Activated naive CD8-positive, alpha-beta T cell treated with anti-CD3 and anti-CD28 coated beads, Interleukin-2, amount 50 U/mL, for 24 hours (primary cell): ENCODE data around the gene AGPAT2.

ENCODE experiments used
- ATAC-seq: fragments of 150-1000 bp; cut with Tn5 transposase; one replicate; pipeline ENCODE4 v1.10.0; 2021
- DNase-seq: peaks from one replicate; pipeline ENCODE4 v3.0.0; 2021
- H3K27ac Mint-ChIP-seq: one replicate; pipeline ENCODE4 v1.8.0; 2021; ENCODE audit warnings: mild to moderate bottlenecking, mixed read lengths
- H3K27me3 Mint-ChIP-seq: one replicate; pipeline ENCODE4 v1.8.0; 2021; ENCODE audit warnings: mixed read lengths
- H3K36me3 Mint-ChIP-seq: one replicate; pipeline ENCODE4 v1.8.0; 2021; ENCODE audit warnings: low read depth, mixed read lengths
- H3K4me1 Mint-ChIP-seq: one replicate; pipeline ENCODE4 v1.8.0; 2021; ENCODE audit warnings: mixed read lengths
- H3K4me3 Mint-ChIP-seq: one replicate; pipeline ENCODE4 v1.8.0; 2021; ENCODE audit warnings: mild to moderate bottlenecking, moderate library complexity, mixed read lengths
- H3K9me3 Mint-ChIP-seq: one replicate; pipeline ENCODE4 v1.8.0; 2021; ENCODE audit warnings: mixed read lengths

AGPAT2 gene

GRCh38 chr9:136661641-136662325 is 25.5 kb downstream of the AGPAT2 start:
- Mint-ChIP-seq H3K4me1 (peaks cover 10% of the 10 kb centered on the region), H3K27me3 (peaks cover 29% of the 10 kb centered on the region), H3K36me3 (no peaks in the 10 kb centered on the region), H3K27ac (no peak overlapping the region), H3K4me3 (no peak overlapping the region), H3K9me3 (no peaks in the 10 kb centered on the region)
- DNase-seq (no peak), ATAC-seq (no peak)

- Mint-ChIP-seq H3K9me3 (no peaks in the 10 kb centered on the region), H3K4me1 (peaks cover 13% of the 10 kb centered on the region), H3K27me3 (peaks cover 33% of the 10 kb centered on the region), H3K36me3 (no peaks in the 10 kb centered on the region), H3K4me3 (no peak overlapping the region), H3K27ac (no peak overlapping the region)
- ATAC-seq (no peak), DNase-seq (no peak)
These were observed 26.2 kb downstream of the AGPAT2 start for GRCh38 chr9:136660971-136661550.

- ATAC-seq = no peak
These were observed 27.1 kb downstream of the AGPAT2 start for GRCh38 chr9:136659861-136660784.

GRCh38 chr9:136658849-136659535 is 28.3 kb downstream of the AGPAT2 start:
- no peaks in the 10 kb centered on the region for H3K36me3 Mint-ChIP-seq
- peaks cover 17% of the 10 kb centered on the region for H3K4me1 Mint-ChIP-seq
- DNase-seq (no peak), ATAC-seq (no peak)
- peaks cover 33% of the 10 kb centered on the region for H3K27me3 Mint-ChIP-seq
- no peak overlapping the region for H3K4me3 Mint-ChIP-seq
- H3K9me3 Mint-ChIP-seq = no peaks in the 10 kb centered on the region
- H3K27ac Mint-ChIP-seq = no peak overlapping the region

More at GRCh38 chr9:136659861-136660784, 27.1 kb downstream of the AGPAT2 start:
- Mint-ChIP-seq H3K4me1 (peaks cover 17% of the 10 kb centered on the region), H3K36me3 (no peaks in the 10 kb centered on the region), H3K4me3 (no peak overlapping the region), H3K27ac (no peak overlapping the region), H3K27me3 (peaks cover 36% of the 10 kb centered on the region), H3K9me3 (no peaks in the 10 kb centered on the region)
- DNase-seq = no peak

- H3K27me3 Mint-ChIP-seq = peaks cover 34% of the 10 kb centered on the region
- H3K36me3 Mint-ChIP-seq = no peaks in the 10 kb centered on the region
These were observed 29.0 kb downstream of the AGPAT2 start for GRCh38 chr9:136657974-136658848.

GRCh38 chr9:136656795-136657611 is 30.3 kb downstream of the AGPAT2 start:
- Mint-ChIP-seq H3K4me1 (peaks cover 17% of the 10 kb centered on the region), H3K27ac (no peak overlapping the region), H3K4me3 (no peak overlapping the region), H3K9me3 (no peaks in the 10 kb centered on the region), H3K36me3 (no peaks in the 10 kb centered on the region), H3K27me3 (peaks cover 38% of the 10 kb centered on the region)
- DNase-seq = no peak
- no peak for ATAC-seq

More at GRCh38 chr9:136657974-136658848, 29.0 kb downstream of the AGPAT2 start:
- H3K9me3 Mint-ChIP-seq = no peaks in the 10 kb centered on the region
- DNase-seq = no peak
- H3K27ac Mint-ChIP-seq = no peak overlapping the region
- ATAC-seq = no peak
- H3K4me3 Mint-ChIP-seq = no peak overlapping the region
- H3K4me1 Mint-ChIP-seq = peaks cover 17% of the 10 kb centered on the region

- H3K27ac Mint-ChIP-seq = no peak overlapping the region
- peaks cover 39% of the 10 kb centered on the region for H3K27me3 Mint-ChIP-seq
- H3K9me3 Mint-ChIP-seq = no peaks in the 10 kb centered on the region
- no peak overlapping the region for H3K4me3 Mint-ChIP-seq
- ATAC-seq = no peak
- H3K4me1 Mint-ChIP-seq = peaks cover 17% of the 10 kb centered on the region
- no peaks in the 10 kb centered on the region for H3K36me3 Mint-ChIP-seq
- no peak for DNase-seq
These were observed 31.0 kb downstream of the AGPAT2 start for GRCh38 chr9:136656183-136656738.

GRCh38 chr9:136655536-136656182 is 31.6 kb downstream of the AGPAT2 start:
- no peaks in the 10 kb centered on the region for H3K9me3 Mint-ChIP-seq
- H3K4me1 Mint-ChIP-seq = peaks cover 19% of the 10 kb centered on the region
- H3K27me3 Mint-ChIP-seq = peaks cover 39% of the 10 kb centered on the region
- H3K36me3 Mint-ChIP-seq = no peaks in the 10 kb centered on the region
- no peak overlapping the region for H3K27ac Mint-ChIP-seq
- ATAC-seq (no peak), DNase-seq (no peak)
- no peak overlapping the region for H3K4me3 Mint-ChIP-seq

- H3K27ac Mint-ChIP-seq = no peak overlapping the region
- H3K4me1 Mint-ChIP-seq = peaks cover 20% of the 10 kb centered on the region
- no peak for DNase-seq
- H3K27me3 Mint-ChIP-seq = peaks cover 39% of the 10 kb centered on the region
- no peak overlapping the region for H3K4me3 Mint-ChIP-seq
- no peaks in the 10 kb centered on the region for H3K9me3 Mint-ChIP-seq
- H3K36me3 Mint-ChIP-seq = no peaks in the 10 kb centered on the region
- no peak for ATAC-seq
These were observed 32.3 kb downstream of the AGPAT2 start for GRCh38 chr9:136654820-136655535.

GRCh38 chr9:136653323-136654079 is 33.8 kb downstream of the AGPAT2 start:
- no peak overlapping the region for H3K27ac Mint-ChIP-seq
- peaks cover 18% of the 10 kb centered on the region for H3K4me1 Mint-ChIP-seq
- no peaks in the 10 kb centered on the region for H3K36me3 Mint-ChIP-seq
- H3K4me3 Mint-ChIP-seq = no peak overlapping the region
- no peak for DNase-seq
- H3K9me3 Mint-ChIP-seq = no peaks in the 10 kb centered on the region
- peaks cover 40% of the 10 kb centered on the region for H3K27me3 Mint-ChIP-seq
- no peak for ATAC-seq

- DNase-seq (no peak), ATAC-seq (no peak)
- Mint-ChIP-seq H3K27ac (no peak overlapping the region), H3K4me1 (peaks cover 12% of the 10 kb centered on the region), H3K27me3 (peaks cover 30% of the 10 kb centered on the region), H3K4me3 (no peak overlapping the region), H3K9me3 (no peaks in the 10 kb centered on the region), H3K36me3 (no peaks in the 10 kb centered on the region)
These were observed 35.4 kb downstream of the AGPAT2 start for GRCh38 chr9:136651860-136652259.
